HEK293 (cell line): ENCODE results near the gene NLGN4X.

ENCODE experiments used
- CTCF ChIA-PET: fragments of 350-600 bp; formaldehyde crosslinking; extraction: SDS; loops from one replicate; lab custom pipeline; 2021; ENCODE audit warnings: antibody characterized with exemption; lab: Yijun Ruan, JAX
- POLR2A ChIA-PET: fragments of 300-600 bp; formaldehyde crosslinking; extraction: SDS; loops from one replicate; lab custom pipeline; 2020; ENCODE audit warnings: antibody characterized with exemption, inconsistent platforms; lab: Yijun Ruan, JAX
- H3K27ac ChIP-seq: fragments of 200-500 bp; sonication (Bioruptor generic); 2 replicates; pipeline ENCODE4 v1.5.1; 2014; ENCODE audit warnings: low read depth, low read length, control low read depth, inconsistent platforms; ENCODE audit errors: extremely low read depth
- H3K36me3 ChIP-seq, 2 experiments: fragments of 200-500 bp in 1 of 2; sonication (Bioruptor generic) in 1 of 2; 1 replicate in 1 of 2; 2 replicates in 1 of 2; pipeline ENCODE4 v1.5.1; 2014 to 2017; ENCODE audit warnings: inconsistent platforms in 2 of 2, low read length in 2 of 2; ENCODE audit not compliant: control insufficient read depth in 2 of 2, insufficient read depth in 1 of 2
- H3K4me1 ChIP-seq: fragments of 200-500 bp; sonication (Bioruptor generic); 2 replicates; pipeline ENCODE4 v1.5.1; 2014; ENCODE audit warnings: mild to moderate bottlenecking, low read length, inconsistent platforms; ENCODE audit not compliant: control insufficient read depth, insufficient read depth
- H3K4me3 ChIP-seq: 2 replicates; pipeline ENCODE4 v1.5.1; 2011; ENCODE audit warnings: low read depth, mild to moderate bottlenecking, control low read depth, low read length, moderate library complexity
- H3K9me3 ChIP-seq: fragments of 200-500 bp; sonication (Bioruptor generic); 2 replicates; pipeline ENCODE4 v1.5.1; 2014; ENCODE audit warnings: low read depth, low read length, inconsistent platforms; ENCODE audit not compliant: control insufficient read depth, insufficient read depth
- ATF2 ChIP-seq: fragments of 450-650 bp; formaldehyde crosslinking; IDR thresholded peaks from 2 replicates; pipeline ENCODE4 v1.5.1; 2016; ENCODE audit warnings: missing biosample characterization, missing genetic modification characterization, low read depth
- BCL11B ChIP-seq: fragments of 450-650 bp; formaldehyde crosslinking; IDR thresholded peaks from 2 replicates; pipeline ENCODE4 v1.5.1; 2016; ENCODE audit warnings: low read depth, missing biosample characterization, missing genetic modification characterization
- KLF10 ChIP-seq: fragments of 450-650 bp; IDR thresholded peaks from 2 replicates; pipeline ENCODE4 v1.5.1; 2018; ENCODE audit warnings: missing biosample characterization, mild to moderate bottlenecking, missing genetic modification characterization
- PRDM10 ChIP-seq: fragments of 450-650 bp; formaldehyde crosslinking; IDR thresholded peaks from 2 replicates; pipeline ENCODE4 v1.5.1; 2016; ENCODE audit warnings: missing biosample characterization, missing genetic modification characterization
- SALL2 ChIP-seq: fragments of 450-650 bp; formaldehyde crosslinking; IDR thresholded peaks from 2 replicates; pipeline ENCODE4 v1.5.0; 2017; ENCODE audit warnings: missing biosample characterization, mild to moderate bottlenecking, missing genetic modification characterization, borderline replicate concordance
- ZBTB44 ChIP-seq: fragments of 450-650 bp; IDR thresholded peaks from 2 replicates; pipeline ENCODE4 v1.5.1; 2018; ENCODE audit warnings: missing biosample characterization, mild to moderate bottlenecking, missing genetic modification characterization
- ZNF112 ChIP-seq: fragments of 450-650 bp; formaldehyde crosslinking; IDR thresholded peaks from 2 replicates; pipeline ENCODE4 v1.5.0; 2017; ENCODE audit warnings: missing biosample characterization, missing genetic modification characterization
- ZNF121 ChIP-seq: fragments of 450-650 bp; formaldehyde crosslinking; IDR thresholded peaks from 2 replicates; pipeline ENCODE4 v1.5.1; 2016; ENCODE audit warnings: missing biosample characterization, missing genetic modification characterization
- ZNF211 ChIP-seq: fragments of 450-650 bp; formaldehyde crosslinking; IDR thresholded peaks from 2 replicates; pipeline ENCODE4 v1.5.1; 2016; ENCODE audit warnings: low read depth, missing biosample characterization, missing genetic modification characterization
- ZNF223 ChIP-seq: fragments of 450-650 bp; formaldehyde crosslinking; IDR thresholded peaks from 2 replicates; pipeline ENCODE4 v1.5.1; 2016; ENCODE audit warnings: missing biosample characterization, missing genetic modification characterization
- ZNF239 ChIP-seq: fragments of 450-650 bp; formaldehyde crosslinking; IDR thresholded peaks from 2 replicates; pipeline ENCODE4 v1.5.1; 2016; ENCODE audit warnings: missing biosample characterization, missing genetic modification characterization
- ZNF324 ChIP-seq: fragments of 450-650 bp; formaldehyde crosslinking; IDR thresholded peaks from 2 replicates; pipeline ENCODE4 v1.5.1; 2016; ENCODE audit warnings: missing biosample characterization, missing genetic modification characterization
- ZNF416 ChIP-seq: fragments of 450-650 bp; formaldehyde crosslinking; IDR thresholded peaks from 2 replicates; pipeline ENCODE4 v1.5.1; 2016; ENCODE audit warnings: missing biosample characterization, missing genetic modification characterization
- ZNF449 ChIP-seq: fragments of 450-650 bp; formaldehyde crosslinking; IDR thresholded peaks from 2 replicates; pipeline ENCODE4 v1.5.1; 2017; ENCODE audit warnings: missing biosample characterization, mild to moderate bottlenecking, missing genetic modification characterization, moderate library complexity
- ZNF621 ChIP-seq: fragments of 450-650 bp; formaldehyde crosslinking; IDR thresholded peaks from 2 replicates; pipeline ENCODE4 v1.5.1; 2017; ENCODE audit warnings: missing biosample characterization, missing genetic modification characterization
- ZNF623 ChIP-seq: fragments of 450-650 bp; formaldehyde crosslinking; IDR thresholded peaks from 2 replicates; pipeline ENCODE4 v1.5.1; 2016; ENCODE audit warnings: missing biosample characterization, missing genetic modification characterization
- ZNF639 ChIP-seq: fragments of 450-650 bp; formaldehyde crosslinking; IDR thresholded peaks from 2 replicates; pipeline ENCODE4 v1.5.1; 2016; ENCODE audit warnings: missing biosample characterization, missing genetic modification characterization
- ZNF645 ChIP-seq: fragments of 450-650 bp; formaldehyde crosslinking; IDR thresholded peaks from 2 replicates; pipeline ENCODE4; 2016; ENCODE audit warnings: missing biosample characterization, missing genetic modification characterization
- ZNF76 ChIP-seq: fragments of 450-650 bp; formaldehyde crosslinking; IDR thresholded peaks from 2 replicates; pipeline ENCODE4; 2016; ENCODE audit warnings: low read depth, missing biosample characterization, missing genetic modification characterization, borderline replicate concordance

Gene NLGN4X

GRCh38 chrX:5998456-5998855 is 230.2 kb downstream of the NLGN4X start (continued):
- TF ChIP-seq ZNF639 (tag by site-specific recombination) = no peak
- TF ChIP-seq ZNF76 (tag by site-specific recombination) = no peak
- TF ChIP-seq ZNF324 (tag by site-specific recombination) = no peak
- TF ChIP-seq ZNF223 (tag by site-specific recombination) = no peak

- Histone ChIP-seq H3K4me3 (no peak overlapping the region), H3K27ac (no peak overlapping the region), H3K9me3 (no peaks in the 10 kb centered on the region), H3K36me3 (no peaks in the 10 kb centered on the region), H3K4me1 (no peaks in the 10 kb centered on the region)
- CTCF ChIA-PET = no interaction called here
- TF ChIP-seq ZNF121 = no peak
- TF ChIP-seq BCL11B (tag by site-specific recombination) = no peak
- TF ChIP-seq ZNF449 (tag by site-specific recombination) = no peak
- TF ChIP-seq PRDM10 (tag by site-specific recombination) = no peak
- no peak for TF ChIP-seq ZNF416 (tag by site-specific recombination)
- TF ChIP-seq ZNF623 (tag by site-specific recombination) = no peak
- TF ChIP-seq ZBTB44 (tag by site-specific recombination) = no peak
- TF ChIP-seq ZNF239 (tag by site-specific recombination) = no peak
- no peak for TF ChIP-seq ATF2 (tag by site-specific recombination)
- no peak for TF ChIP-seq ZNF645 (tag by site-specific recombination)
- TF ChIP-seq ZNF621 (tag by site-specific recombination) = no peak
- TF ChIP-seq KLF10 (tag by site-specific recombination) = no peak
- no peak for TF ChIP-seq ZNF112 (tag by site-specific recombination)
- no peak for TF ChIP-seq ZNF211
- TF ChIP-seq SALL2 = no peak
- POLR2A ChIA-PET = no interaction called here
These were observed 237.3 kb downstream of the NLGN4X start for GRCh38 chrX:5991393-5991792.
